ENCODE results near the gene INSIG2.
A peak's percentile ranks its signal among the peaks of the same experiment; 100 is the strongest.

Gene INSIG2

DNA sequence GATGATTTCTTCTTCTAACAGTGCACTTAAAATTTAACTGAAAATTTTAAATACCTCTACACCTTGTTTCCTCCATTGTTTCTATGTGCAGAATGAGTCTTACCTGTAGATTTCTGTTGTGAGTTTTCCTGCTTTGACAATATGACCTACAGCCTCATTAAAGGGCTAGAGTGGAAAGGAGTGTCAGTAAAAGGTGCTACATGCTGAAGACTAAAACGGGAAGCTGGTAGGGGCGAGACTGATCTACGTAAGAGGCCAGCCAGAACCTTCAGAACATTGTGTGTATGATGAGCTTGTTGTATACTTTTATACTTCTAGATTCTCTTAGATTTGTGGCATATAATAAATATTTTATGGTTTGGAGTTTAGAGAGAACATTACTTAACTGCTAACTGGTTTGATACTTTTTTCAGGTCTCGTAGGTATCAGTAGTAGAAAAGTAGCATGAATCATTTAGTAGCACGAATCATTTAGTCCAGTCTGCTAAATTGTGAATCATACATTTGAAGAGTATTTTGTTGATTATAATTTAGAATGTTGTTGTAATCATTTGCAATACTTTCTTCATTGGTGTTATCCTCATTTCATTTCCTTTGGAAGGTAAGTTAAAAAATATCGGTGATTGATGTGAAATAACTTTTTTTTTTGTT is 14.3 kb downstream of the INSIG2 start:
- DNase-seq (ENCODE audit: low spot score): peak; percentile 30

DNA sequence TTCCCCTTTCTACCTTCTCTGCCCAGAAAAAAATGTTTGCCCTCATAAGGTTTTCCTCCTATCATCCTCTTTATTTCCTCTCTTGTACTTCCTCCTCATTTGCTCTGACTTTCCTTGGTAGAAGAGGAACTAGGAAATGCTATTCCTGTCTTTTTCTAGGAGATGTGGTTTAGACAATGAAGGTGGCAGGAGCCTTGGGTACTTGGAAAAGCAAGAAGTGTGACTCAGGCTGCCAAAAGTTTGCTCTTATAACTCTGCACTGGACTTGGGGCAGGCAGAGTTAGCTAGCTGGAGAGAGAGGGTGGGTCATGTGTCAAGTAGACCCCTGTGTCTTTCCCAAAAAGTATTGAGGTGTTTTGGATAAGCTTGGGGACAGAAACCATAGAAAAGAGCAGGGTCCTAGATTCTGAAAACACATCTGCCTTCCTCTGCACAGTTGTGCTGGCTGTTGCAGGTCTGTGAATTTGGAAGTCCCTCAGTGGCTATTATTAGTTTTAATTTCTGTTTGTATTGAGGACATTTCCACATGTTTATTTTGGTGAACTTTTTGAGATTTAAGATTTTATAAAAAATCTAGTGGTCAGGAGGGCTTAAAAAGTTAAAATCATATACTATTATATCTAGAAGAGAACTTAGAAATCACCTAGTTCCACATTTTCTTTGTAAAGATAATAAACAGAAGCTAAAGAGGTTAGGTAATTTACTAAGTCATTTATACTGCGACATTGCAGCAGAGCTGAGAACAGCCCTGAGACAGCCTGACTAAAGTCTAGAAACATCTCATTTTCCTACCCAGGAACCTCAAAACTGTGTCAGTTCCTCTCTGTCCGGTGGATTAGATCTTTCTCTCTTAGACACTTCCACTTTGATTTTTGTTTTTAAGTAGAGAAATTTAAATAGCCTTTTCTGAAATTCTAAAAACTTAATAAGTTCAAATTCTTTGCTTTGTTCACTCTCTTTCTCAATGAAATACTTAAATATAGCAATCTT is 16.0 kb downstream of the INSIG2 start:
- no peak for DNase-seq (ENCODE audit: low spot score)

DNA sequence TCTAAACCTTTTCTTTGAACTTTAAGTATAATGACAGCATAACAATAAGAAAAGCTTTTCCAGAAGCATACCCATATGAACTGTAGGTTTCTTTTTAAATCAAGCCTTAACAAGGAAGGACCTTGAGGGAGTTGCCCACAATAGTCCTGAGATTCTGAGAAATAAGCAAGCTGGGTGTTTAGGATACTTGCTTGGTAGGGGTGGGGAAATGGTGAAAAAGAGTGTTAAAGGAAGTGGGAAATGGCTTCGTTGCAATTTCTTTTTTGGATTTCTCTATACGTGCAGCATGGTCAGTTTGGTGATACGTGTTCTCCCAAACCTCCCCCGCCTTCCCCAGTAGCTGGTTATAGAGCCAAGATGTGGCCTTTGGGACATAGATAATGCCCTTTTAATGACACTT is 17.2 kb downstream of the INSIG2 start:
- DNase-seq (ENCODE audit: low spot score): no peak

DNA sequence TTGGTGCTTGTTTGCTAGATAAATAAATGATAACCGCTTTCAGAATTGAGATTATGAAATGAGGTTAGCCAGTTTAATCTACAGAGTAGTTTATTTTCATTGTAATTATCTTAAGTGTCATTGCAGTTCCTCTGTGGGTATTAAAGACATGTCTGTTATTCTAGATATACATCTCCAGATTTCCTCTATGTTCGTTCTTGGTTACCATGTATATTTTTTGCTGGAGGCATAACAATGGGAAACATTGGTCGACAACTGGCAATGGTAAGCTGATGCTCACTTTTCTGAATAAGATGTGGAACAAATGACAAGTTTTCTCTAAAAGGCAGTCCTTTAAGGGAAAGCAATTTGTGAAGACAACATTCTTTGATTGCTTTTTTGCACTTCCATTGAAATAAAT is 18.7 kb downstream of the INSIG2 start:
- no peak for DNase-seq (ENCODE audit: low spot score)

DNA sequence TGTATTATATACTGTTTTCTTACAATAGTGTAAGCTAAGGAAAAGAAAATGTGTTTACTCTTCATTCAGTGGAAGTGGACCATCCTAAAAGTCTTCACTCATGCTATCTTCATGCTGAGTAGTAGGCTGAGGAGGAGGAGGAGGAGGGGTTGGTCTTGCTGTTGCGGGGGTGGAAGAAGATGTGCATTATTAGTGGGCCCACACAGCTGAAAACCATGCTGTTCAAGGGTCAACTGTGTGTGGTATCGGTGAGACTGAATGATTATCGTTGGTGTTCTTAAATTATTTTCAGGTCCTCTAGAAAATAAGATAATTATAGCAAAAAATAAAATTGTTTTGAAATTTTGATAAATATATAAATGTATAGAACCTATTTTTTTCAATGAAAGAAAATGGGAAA is 22.0 kb downstream of the INSIG2 start:
- no peak for DNase-seq (ENCODE audit: low spot score)

DNA sequence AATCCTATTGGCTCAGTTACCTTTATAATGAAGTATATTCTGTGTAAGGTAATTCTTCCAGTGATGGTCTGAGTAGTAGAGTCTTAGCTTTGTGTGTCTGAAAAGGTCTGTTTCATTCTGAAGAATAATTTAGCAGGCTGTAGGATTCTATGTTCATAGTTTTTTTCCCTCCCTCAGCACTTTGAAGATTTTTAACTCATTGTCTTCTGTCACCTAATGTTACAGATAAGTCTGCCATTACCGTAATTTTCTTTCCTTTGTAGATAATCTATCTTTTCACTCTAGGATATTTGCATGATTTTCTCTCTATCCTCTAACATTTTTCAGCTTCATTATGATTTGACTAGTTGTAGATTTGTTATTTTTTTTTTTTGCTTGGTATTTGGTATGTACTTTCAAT is 22.7 kb downstream of the INSIG2 start:
- no peak for DNase-seq (ENCODE audit: low spot score)

DNA sequence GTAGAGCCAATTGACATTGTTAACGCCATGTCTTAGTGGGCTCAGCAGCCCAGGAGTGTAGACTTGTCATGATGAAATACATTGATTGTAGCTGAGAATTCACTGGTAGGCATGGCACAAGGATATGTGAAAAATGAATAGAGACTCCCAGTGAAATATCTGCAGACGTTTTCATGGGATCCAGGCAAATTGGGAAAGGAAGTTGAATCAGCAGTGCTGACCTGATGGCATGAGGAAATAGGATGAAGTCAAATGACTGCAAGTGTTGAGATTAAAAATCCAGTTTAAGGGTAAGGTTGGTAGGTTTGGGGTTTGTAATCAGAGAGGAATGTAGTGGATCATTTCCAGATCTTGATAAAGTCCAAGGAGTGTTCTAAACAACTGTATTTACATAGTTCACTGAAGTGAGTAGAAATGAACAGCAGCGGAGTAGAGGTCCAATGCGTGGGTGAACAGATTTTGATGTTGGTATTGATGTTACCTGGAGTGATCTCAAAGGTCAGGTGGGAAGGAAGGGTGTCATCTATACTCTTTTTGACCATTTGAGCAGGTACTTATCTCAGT is 24.6 kb downstream of the INSIG2 start:
- DNase-seq (ENCODE audit: low spot score): peak; percentile 96

DNA sequence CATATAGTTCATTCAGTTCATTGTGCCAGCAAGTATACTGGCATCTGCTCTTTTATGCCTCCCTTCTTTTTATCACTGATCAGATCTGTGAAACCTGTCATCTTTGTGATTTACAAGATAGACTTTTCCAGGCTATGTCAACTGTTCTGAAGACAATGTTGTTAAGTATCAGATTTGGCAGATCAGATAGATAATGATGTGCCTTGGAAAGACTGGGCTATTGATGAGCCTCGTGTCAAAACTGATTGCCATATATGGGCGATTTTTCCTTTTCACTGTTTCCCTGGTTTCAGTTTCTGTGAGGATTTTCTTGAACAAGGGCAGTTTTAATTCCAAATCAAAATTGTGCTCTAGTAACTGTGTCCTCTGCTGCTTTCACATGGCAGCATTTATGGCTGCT is 26.6 kb downstream of the INSIG2 start:
- no peak for DNase-seq (ENCODE audit: low spot score)

DNA sequence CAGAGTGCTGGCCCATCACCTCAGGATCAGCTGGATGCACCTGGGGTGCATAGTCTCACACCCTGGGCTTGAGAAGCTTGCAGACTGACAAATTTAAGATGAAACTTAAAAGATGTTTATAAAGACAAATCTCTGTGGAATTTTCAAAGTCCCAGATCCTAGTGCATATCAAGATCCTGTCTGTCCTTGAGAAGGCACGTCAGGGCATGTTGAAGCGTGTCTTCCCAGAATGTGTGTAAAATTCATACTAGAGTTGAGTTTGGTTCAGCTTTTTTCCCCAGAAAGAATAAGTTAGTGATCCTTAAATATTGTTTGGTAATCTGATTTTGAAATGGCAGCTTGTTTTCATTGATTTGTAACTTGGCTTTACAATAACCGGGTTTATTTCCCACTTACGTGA is 27.5 kb downstream of the INSIG2 start:
- no peak for DNase-seq (ENCODE audit: low spot score)

DNA sequence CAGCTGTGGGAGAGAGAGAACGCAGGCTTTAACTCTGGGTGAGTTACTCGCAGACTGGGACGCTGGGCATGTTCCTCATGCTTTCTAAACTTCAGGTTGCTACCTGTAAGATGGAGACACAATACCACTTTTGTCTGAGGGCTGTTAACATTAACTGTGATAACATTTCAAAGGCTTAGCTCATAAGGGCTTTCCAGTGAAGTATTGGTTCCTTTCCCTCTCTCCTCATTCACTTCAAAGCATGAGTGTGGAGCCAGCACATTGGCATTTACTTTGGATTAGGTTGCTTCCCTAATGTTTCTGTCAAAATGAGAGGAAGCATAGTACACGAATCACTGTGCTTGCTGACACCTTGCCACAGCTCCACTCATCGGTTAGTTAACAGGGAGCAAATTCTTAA is 30.2 kb downstream of the INSIG2 start:
- peak; percentile 51 for DNase-seq (ENCODE audit: low spot score)

DNA sequence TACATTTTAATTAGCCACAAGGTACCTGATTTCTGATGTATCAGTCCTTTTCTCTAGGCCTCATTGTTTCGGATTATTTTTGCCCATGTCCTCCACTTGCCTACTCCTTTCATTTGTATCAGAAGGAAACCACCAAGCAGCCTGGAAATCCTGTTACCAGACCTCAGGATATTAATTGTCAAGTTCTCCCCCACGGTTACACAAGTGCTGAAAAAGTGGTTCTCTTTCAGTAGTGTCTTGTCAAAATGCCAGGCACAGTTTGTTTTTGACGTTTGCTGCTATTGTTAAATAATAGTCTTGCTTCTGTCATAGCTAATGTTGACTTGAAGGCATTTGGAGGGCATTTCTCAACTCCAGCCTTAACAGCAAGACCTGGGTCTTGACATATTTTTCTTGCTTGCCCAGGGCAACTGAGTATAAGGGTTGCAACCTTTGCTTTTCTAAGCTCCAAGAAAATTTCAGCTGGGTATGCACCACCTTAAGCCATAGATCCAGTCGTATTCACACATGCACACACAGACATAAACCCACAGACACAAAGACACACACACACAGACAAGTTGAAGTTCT is 31.0 kb downstream of the INSIG2 start:
- DNase-seq (ENCODE audit: low spot score): no peak

DNA sequence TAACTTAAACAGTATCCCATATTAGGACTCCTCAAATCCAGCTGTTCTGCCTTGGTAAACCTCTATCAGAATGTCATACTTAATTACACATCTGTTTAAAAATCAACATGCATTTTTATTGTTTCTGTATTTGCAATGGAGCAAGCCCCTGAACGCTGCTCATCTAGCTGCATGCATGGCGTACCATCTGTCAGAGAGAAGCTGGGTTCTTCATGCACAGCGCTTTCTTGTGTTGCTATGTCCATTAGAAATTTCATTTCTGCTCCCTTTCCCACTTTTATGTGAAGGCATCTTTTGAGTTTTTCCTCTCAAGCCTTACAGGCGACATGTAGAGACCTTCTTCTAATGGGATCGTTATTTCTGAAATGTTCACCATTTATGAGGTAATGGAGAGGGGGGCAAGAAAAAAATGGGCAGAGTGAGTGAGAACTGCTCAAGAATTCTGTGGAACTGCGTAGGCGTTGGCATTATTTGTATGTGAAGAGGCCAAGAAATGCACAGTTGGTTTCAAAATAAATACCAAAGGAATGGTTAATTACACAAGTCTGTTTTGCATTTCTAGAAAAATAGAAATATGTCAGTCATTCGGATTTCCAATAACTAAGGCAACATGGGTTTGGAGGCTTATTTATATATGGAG is 31.6 kb downstream of the INSIG2 start:
- DNase-seq (ENCODE audit: low spot score): no peak

DNA sequence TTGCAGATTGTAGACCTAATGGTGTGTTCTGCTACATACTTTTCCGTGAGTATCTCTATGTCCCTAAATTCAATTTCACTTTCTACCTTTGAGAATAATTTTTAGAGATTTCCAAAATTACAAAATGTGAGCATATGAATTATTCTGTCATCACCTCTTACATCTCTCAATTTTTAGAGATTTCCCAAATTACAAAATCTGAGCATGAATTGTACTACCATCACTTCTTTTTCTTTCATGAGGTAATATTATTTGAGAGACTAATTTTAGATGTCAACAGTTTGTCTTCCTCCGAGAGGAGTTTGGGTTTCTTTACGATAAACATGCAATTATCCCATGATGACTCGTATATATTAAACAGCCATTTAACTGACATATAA is 32.1 kb downstream of the INSIG2 start:
- no peak for DNase-seq (ENCODE audit: low spot score)

DNA sequence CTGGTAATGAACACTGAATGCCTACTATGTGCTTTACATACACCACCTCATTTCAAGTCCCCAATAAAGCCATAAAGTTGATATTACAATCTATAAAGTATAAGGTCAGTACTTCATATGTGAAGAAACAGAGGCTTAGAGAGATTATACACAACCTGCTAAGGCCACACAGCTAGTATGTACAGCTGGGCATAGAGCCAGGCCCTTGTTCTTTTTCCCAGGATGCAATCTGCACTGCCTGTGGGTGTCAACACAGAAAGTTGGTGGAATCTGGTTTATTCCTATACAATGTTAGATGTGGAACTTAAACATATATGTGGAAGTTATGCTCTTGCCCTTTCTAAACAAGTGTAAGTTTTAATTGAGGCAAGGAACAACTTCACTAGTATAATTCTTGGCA is 32.8 kb downstream of the INSIG2 start:
- DNase-seq (ENCODE audit: low spot score): no peak

DNA sequence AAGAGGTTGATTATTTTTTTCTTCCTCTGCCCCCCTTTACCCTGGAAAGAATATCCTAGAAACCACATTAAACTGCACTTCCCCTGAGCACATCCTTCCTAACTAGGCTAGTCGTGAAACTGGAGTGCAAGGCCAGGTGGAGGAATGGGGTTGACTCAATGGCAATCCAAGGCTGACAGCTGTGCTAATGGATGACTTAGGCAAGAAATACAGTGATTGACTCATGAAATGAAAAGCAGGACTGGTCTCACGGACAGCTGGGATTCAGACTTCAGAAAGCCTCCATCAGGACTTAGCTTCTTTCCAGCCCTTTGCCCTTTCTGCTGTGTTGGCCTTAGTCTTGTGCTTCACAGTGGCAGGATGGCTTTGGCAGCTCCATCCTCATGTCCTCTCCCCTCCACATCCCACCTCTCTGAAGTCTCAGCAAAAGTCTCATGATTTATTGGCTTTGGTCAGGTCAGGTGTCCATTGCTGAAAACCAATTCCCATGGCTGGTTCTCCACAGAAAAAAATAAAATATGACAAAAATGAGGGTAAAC is 33.8 kb downstream of the INSIG2 start:
- DNase-seq (ENCODE audit: low spot score): peak; percentile 71

DNA sequence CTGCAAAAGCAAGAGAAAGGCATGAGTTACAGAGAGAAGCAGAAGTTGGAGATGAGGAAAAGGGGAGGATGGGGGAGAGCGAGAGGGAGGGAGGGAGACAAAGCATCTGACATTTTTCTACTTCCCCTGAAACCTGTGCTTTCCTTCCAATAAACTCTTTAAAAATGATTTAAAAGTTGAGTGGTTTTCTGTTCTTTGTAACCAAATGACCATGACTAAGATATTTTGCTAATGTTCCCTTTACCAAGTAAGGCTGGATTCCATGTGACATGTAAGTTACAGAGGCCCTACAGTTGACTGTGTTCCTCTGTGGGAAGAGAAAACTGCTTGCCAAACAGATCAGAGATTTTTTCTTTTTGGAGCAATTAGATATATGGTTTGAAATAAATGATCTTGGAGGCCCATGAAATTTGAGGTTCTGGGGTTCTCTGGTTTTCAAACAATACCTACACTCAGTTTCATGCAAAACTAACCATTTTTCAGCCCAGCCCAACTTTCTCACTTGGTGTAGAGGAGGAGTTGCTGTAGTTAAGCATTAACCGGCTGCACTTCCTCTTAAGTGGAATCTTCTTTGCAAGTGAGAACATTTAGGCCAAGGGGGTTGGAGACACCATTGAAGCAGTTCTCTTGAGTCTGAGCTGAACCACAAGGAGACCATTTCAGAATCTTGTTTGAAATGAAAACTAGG is 34.5 kb downstream of the INSIG2 start:
- peak; percentile 87 for DNase-seq (ENCODE audit: low spot score)

DNA sequence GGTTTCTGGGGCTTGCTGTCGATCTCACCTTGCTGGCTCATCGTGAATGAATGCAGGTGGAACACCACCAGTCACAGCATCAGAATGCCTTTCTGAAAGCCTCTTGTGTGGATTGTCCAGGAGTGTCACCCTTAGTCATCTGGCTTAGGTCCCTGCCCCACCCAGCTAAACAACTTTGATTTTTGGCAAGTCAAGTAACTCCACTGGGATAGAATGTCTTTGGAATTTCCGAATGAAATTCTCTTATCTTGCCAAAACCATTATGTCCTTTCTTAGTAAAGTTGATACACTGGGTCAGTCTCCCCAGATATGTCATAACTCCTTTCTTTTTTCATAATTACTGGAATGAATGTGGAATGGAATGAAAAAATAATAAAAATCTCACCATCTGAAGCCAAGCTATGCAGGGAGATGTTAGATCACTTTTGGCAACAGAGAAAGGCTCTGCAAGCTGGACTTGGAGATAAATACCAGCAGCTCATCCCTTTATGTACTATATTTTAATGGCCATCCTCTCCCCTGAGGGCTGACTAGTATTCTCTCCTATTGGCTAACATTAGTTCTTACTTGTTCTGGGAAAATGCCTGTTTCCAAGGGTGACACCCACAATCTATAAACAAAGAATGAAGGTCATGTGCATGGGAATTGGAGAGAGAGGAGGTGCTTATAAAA is 35.4 kb downstream of the INSIG2 start:
- peak; percentile 97 for DNase-seq (ENCODE audit: low spot score)

DNA sequence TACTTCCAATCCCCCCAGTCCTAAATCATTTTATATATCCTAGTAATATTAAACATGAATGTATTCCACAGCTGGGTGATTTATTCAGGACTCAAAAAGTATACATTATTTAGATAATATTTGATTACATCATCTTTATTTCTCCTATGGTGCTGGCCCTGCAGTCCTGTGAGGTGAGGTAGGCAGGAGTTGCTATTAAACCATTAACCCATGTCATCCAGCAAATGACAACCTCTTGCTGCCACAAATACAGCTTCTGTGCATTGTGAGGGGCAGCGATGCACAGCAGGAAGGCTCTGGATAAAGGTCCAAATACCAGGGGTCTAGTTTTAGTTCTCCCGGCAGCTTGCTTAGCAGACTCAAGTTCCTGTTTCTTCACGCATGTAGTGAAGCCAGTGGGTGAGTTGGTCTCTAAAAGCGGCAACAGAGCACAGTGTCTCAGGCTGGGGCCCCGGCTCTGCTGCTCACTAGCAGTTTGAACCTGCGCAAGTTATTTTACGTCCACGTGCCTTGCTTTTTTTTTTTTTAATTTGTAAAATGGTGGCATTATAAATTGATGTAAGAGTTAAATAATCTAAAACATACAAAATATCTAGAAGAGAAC is 36.1 kb downstream of the INSIG2 start:
- peak; percentile 76 for DNase-seq (ENCODE audit: low spot score)

DNA sequence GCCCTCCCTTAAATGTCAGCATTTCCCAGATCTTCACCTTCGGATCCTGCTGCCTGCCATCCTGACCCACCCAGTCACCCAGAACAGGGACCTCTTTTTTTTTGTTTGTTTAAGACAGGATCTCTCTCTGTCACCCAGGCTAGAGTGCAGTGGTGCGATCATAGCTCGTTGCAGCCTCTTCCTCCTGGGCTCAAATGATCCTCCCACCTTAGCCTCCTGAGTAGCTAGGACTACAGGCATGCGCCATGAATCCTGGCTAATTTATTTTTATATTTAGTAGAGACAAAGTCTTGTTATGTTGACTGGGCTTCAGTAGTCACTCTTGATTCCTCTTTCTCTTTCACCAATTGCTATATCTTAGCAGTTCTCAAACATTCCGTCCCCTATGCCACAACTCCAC is 39.0 kb downstream of the INSIG2 start:
- peak; percentile 51 for DNase-seq (ENCODE audit: low spot score)

DNA sequence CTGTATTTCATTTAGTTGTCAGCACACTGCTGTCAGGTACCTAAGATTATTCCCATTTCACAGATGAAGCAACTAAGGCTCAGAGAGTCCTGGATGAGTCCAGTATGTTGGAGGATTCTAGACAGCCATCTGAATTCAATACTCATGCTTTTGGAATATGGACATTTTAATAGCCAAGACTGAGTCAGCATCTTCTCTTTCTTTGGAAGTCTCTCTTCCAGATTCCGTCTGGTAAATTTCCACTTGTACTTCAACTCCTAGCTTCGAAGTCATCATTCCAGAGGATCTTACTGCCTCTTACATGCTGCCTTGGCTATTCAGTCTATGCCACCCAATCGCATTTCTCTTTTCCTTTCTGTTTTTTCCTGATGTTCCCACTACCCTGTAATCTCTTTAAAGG is 40.6 kb downstream of the INSIG2 start:
- DNase-seq (ENCODE audit: low spot score): no peak

Data from kidney tubule cell (primary cell).